ENCODE data around the gene SVIL.
"Not testable (repeated sequence)": the region's sequence is repeated elsewhere in the genome, so short reads cannot be mapped to it uniquely, and the experiment has no call there.

Gene SVIL

DNA sequence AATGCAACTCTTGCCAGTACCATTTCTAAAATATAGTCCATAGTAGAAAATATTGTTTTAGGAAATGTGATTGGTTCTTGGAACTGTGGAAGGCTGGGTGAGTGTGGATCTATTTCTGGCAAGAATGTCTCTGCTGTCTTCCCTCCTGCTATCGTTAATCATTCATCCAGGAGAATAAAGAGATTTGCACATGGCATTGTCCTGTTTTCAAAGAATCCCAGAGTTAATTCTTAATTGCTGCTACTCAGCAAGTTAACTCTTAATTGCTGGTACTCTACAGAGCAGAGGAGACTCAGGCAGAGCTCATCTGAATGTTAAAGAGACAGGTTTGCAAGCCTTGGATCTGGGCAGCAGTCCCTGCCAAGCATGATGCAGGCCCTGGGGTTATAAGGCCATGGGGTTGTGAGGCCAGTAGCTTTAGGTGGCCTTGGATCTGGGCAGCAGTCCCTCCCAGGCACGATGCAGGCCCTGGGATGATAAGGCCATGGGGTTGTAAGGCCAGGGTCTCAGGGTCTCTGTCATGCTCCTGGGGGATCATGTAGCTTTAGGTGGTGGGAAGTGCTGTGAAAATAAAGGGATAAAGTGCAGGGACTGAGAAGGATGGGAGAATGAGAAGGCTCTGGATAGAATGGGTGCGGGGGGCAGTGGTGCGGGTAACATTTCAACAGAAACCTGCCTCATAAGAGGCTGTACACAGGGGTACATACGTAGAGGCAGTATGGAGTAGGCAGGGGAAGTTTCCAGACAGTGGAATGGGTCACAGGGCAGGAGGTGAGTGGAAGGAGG lies 162.3 kb downstream of the SVIL start:
- TF ChIP-seq, protein P1, sequence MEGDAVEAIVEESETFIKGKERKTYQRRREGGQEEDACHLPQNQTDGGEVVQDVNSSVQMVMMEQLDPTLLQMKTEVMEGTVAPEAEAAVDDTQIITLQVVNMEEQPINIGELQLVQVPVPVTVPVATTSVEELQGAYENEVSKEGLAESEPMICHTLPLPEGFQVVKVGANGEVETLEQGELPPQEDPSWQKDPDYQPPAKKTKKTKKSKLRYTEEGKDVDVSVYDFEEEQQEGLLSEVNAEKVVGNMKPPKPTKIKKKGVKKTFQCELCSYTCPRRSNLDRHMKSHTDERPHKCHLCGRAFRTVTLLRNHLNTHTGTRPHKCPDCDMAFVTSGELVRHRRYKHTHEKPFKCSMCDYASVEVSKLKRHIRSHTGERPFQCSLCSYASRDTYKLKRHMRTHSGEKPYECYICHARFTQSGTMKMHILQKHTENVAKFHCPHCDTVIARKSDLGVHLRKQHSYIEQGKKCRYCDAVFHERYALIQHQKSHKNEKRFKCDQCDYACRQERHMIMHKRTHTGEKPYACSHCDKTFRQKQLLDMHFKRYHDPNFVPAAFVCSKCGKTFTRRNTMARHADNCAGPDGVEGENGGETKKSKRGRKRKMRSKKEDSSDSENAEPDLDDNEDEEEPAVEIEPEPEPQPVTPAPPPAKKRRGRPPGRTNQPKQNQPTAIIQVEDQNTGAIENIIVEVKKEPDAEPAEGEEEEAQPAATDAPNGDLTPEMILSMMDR (IDR thresholded peaks at IDR 0.05): no peak
- H3K27ac ChIP-seq: peak overlapping the region in 1 of 2 donors; percentile 58
- no peak for DNase-seq (ENCODE audit: low spot score)
- H3K4me3 ChIP-seq: no peak overlapping the region

DNA sequence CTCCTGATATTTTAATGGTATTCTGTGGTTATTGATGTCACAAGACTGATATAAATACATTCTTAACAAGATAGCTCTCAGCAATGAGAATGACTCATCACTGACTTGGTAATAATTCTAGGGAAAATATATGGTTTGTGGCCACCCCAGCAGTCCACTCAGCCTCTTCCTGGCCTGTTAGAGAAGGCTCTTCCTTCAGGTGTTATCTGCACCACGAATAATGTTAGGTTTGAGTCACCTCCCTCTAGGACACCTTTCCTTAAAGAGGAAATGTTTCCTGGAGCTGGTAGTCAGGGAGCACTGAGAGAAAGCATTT lies 163.3 kb downstream of the SVIL start:
- TF ChIP-seq, protein P1 (IDR thresholded peaks at IDR 0.05): no peak
- Histone ChIP-seq H3K4me3 (no peak overlapping the region), H3K27ac (peak overlapping the region in 1 of 2 donors; percentile 48)
- peak; percentile 5 for DNase-seq (ENCODE audit: low spot score)

DNA sequence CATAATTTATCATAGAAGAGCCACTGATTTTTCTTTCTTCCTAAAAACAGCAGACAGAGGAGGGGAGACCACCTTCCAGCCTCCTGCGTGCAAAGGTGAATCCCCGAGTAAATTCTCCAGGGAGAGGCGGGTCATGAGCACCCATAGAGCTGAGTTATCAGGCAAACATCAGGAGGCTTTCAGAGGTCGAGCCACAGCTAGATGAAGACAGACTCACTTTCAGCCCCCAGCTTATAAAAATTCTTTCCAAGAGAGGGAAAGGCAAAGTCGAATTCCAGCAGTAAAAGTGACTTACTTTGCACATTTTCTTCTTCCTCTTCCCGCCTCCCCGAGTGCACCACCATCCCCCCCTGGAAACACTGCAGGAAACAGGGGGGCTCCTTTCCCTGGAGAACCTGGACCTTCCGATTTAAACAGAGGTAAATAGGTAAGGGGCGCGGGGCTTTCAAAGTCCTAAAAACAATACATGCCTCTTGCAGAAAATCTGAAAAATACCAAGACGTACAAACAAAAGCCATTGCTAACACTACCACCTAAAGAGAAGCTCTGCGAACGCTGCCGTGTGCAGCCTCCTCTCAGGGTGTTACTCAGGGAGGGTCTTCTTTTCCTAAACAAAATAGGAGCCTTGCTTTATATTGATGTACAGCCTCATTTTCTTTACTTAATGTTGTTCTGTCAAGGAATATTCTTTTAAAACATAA lies 163.8 kb downstream of the SVIL start:
- DNase-seq (ENCODE audit: low spot score): peak; percentile 19
- TF ChIP-seq, protein P1 (IDR thresholded peaks at IDR 0.05): no peak
- H3K4me3 ChIP-seq: no peak overlapping the region
- peak overlapping the region in 1 of 2 donors; percentile 48 for H3K27ac ChIP-seq

DNA sequence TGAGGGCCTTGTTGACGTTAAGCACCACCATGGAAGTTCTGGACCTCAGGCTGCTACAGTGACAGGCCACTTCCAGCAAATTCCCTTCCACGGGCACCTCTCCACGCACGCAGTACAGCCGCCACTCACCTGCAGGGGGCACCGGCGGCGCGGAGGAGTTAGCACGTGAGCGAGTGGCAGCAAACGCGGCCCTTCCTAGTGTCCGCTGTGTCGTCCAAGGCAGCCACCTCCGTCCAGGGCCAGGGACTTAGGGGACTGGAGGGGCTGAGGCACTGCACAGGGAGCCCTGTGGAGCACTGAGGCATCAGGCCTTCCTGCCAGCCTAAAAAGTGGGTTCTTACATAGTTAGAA lies 164.4 kb downstream of the SVIL start:
- Histone ChIP-seq H3K27ac (peak overlapping the region in 1 of 2 donors; percentile 61), H3K4me3 (no peak overlapping the region)
- TF ChIP-seq, protein P1 (IDR thresholded peaks at IDR 0.05): no peak
- peak; percentile 64 for DNase-seq (ENCODE audit: low spot score)

DNA sequence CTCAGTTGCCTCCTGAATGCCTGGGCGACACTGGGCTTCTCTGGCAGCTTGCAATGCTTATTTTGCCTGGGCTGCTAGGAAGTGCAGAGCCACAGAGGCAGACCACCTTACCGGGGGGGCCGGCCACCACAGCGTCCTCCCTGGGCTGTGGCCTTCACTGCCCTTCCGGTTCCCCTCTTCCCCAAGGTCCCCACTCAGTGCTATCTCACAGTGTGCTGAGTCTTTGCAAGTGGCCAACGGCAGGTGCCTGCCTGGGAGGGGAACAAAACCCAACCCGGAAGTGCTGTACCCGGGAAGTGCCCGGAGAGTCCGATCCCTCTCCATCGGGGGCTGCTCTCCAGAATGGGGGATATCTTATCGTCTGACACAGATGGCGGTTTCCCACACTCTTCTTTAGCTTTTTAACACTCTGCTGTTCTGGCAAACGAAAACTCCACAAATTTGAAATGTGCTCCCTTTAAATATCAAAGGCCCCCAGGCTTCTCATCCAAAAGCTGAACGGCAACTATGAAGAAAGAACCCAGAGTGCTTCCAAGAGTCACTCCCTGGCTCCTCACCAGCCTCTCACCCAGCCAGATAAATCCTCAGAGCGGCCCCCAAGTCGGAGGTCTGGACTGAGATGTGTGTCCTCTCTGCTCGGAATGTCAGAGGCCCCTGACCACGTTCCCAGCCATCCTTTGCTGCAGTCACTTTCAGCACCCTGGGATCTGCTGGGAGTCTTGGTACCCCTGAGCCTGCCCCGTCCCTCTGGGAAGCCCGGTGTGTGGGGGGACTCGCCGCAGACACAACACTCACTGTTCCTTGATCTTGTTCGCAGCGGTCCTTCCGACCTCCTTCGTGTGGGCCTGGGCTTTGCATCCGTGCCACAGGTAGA lies 165.1 kb downstream of the SVIL start:
- DNase-seq (ENCODE audit: low spot score): peak; percentile 65
- TF ChIP-seq, protein P1 (IDR thresholded peaks at IDR 0.05): no peak
- Histone ChIP-seq H3K27ac (peak overlapping the region in 1 of 2 donors; percentile 61), H3K4me3 (no peak overlapping the region)

DNA sequence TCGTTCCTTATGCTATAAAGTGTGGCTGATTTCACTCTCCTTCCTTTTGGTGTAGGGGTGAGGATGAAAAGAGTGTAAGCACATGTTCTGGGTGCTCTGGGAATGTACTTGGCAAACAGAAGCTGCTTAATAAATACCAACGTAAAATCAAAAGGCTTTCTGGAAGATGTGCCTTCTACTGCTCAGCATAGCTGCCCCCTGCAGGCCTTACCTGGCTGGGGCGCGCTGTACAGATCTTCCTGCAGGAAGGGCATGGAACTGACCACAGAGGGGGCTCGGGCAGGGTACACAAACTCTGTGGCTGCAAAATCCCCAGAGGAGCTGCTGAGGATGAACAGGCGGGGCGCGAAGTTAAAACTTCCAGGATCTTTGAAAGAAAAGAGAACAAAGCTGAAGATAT lies 169.4 kb downstream of the SVIL start:
- TF ChIP-seq, protein P1 (IDR thresholded peaks at IDR 0.05): no peak
- Histone ChIP-seq H3K27ac (peak overlapping the region in 1 of 2 donors; percentile 0), H3K4me3 (no peak overlapping the region)
- DNase-seq (ENCODE audit: low spot score): no peak

DNA sequence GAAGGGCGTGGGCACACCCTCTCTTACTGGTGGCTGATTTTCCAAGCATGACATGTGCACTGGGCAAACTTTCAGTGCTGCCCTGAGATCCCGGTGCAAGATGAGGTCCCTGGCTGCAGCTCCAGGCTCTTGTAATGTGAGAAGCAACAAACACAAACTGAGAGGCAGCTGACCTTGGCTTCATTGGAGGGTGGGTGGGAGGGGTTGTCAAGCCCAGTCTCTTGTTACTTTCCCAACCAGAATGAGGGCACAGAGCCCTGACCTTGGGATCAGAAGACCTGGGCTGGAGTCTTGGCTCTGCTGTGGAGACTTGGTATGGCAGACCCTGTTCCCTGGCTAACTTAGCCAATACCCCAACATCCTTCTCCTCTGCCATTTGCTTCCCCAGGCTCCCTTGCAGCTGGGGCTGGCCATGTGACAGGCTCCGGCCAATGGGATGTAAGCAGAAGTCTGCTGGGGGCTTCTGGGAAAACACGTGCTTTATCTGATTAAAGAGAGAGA lies 170.1 kb downstream of the SVIL start:
- not testable (repeated sequence) for H3K4me3 ChIP-seq; DNase-seq (ENCODE audit: low spot score)
- peak overlapping the region in 1 of 2 donors; percentile 0 for H3K27ac ChIP-seq

Data from coronary artery (tissue), 2 donors.